GM23248 (cell line): Measurements from ENCODE around the gene RERE. TPM values are rescaled to one million over a fixed set of nuclear protein-coding genes. Genes with fewer than 3 reads are reported as not detected.

ENCODE experiments used
- DNase-seq: peaks from one replicate; pipeline ENCODE4 v3.0.0-alpha.2; 2015
- H2AFZ ChIP-seq: fragments of 200-600 bp; sonication (generic); 2 replicates; pipeline ENCODE4 v1.6.1; 2016; ENCODE audit warnings: antibody characterized with exemption
- H3F3A ChIP-seq: fragments of 200-600 bp; sonication (generic); 2 replicates; pipeline ENCODE4 v1.6.1; 2016; ENCODE audit warnings: mild to moderate bottlenecking, antibody characterized with exemption, mixed run types; ENCODE audit not compliant: insufficient read depth
- H3K27ac ChIP-seq: fragments of 200-600 bp; sonication (generic); 2 replicates; pipeline ENCODE4 v1.5.1; 2016; ENCODE audit warnings: mild to moderate bottlenecking
- H3K27me3 ChIP-seq: fragments of 200-600 bp; sonication (generic); replicated peaks from 2 replicates; pipeline ENCODE4 v1.6.1; 2016; ENCODE audit warnings: mild to moderate bottlenecking; ENCODE audit not compliant: insufficient read depth
- H3K36me3 ChIP-seq: fragments of 200-600 bp; sonication (generic); 2 replicates; pipeline ENCODE4 v1.6.1; 2016; ENCODE audit warnings: low read depth, mild to moderate bottlenecking
- H3K4me1 ChIP-seq: fragments of 200-600 bp; sonication (generic); 2 replicates; pipeline ENCODE4 v1.6.1; 2016; ENCODE audit warnings: mild to moderate bottlenecking; ENCODE audit not compliant: insufficient read depth
- H3K4me2 ChIP-seq: fragments of 200-600 bp; sonication (generic); one replicate; pipeline ENCODE4 v1.6.1; 2016; ENCODE audit warnings: mild to moderate bottlenecking; ENCODE audit not compliant: unreplicated experiment
- H3K4me3 ChIP-seq: fragments of 200-600 bp; sonication (generic); 2 replicates; pipeline ENCODE4 v1.5.1; 2016; ENCODE audit warnings: mild to moderate bottlenecking
- H3K79me2 ChIP-seq: fragments of 200-600 bp; sonication (generic); 2 replicates; pipeline ENCODE4 v1.6.1; 2016; ENCODE audit warnings: mild to moderate bottlenecking; ENCODE audit not compliant: insufficient read depth
- H3K9ac ChIP-seq: fragments of 200-600 bp; sonication (generic); 2 replicates; pipeline ENCODE4 v1.6.1; 2016; ENCODE audit warnings: mild to moderate bottlenecking
- H3K9me2 ChIP-seq: fragments of 200-600 bp; sonication (generic); 2 replicates; pipeline ENCODE4 v1.6.1; 2016; ENCODE audit warnings: mixed run types, mild to moderate bottlenecking, moderate library complexity; ENCODE audit not compliant: insufficient read depth
- H3K9me3 ChIP-seq: fragments of 200-600 bp; sonication (generic); one replicate; pipeline ENCODE4 v1.6.1; 2017; ENCODE audit warnings: low read depth
- H4K20me1 ChIP-seq: fragments of 200-600 bp; sonication (generic); 2 replicates; pipeline ENCODE4 v1.6.0; 2016; ENCODE audit not compliant: insufficient read depth
- EZH2 ChIP-seq: fragments of 200-600 bp; sonication (generic); IDR thresholded peaks from 2 replicates; pipeline ENCODE4 v1.6.1; 2018; ENCODE audit warnings: antibody characterized with exemption, mild to moderate bottlenecking; ENCODE audit not compliant: insufficient read depth, poor library complexity, severe bottlenecking
- EZH2phosphoT487 ChIP-seq: fragments of 200-600 bp; sonication (generic); IDR thresholded peaks from 2 replicates; pipeline ENCODE4 v1.6.1; 2018; ENCODE audit warnings: antibody characterized with exemption, moderate library complexity, mild to moderate bottlenecking, low read depth; ENCODE audit not compliant: insufficient read depth
- WGBS, 2 experiments: methylation state at CpG; one replicate each; pipeline ENCODE4 v1.1.6; 2015 to 2017; ENCODE audit warnings: low lambda C conversion rate in 2 of 2, low coverage in 1 of 2; ENCODE audit errors: missing lambda C conversion rate in 2 of 2; 5-methylcytosine and 5-hydroxymethylcytosine counted together
- in situ Hi-C: fragments of 300-500 bp; cut with MboI; formaldehyde crosslinking; loops from 2 replicates; pipeline ENCODE4 v1.15.0; 2020
- polyA plus RNA-seq: library from polyadenylated mRNA; unstranded; fragments of >200 nt; fragmentation: Nextera tagmentation; extraction: Ambion mirVana; gene quantifications from 2 replicates; pipeline ENCODE4 v1.2.1, GENCODE V29; 2016
- total RNA-seq: library from RNA; depleted of rRNA; stranded (reverse); fragments of >200 nt; shearing (Covaris generic); gene quantifications from 2 replicates; pipeline ENCODE4 v1.2.3, GENCODE V29; 2014

The RERE gene
- total and polyA plus RNA-seq, 2 experiments from 2014 or later, result 26.0 to 26.2 TPM

DNA sequence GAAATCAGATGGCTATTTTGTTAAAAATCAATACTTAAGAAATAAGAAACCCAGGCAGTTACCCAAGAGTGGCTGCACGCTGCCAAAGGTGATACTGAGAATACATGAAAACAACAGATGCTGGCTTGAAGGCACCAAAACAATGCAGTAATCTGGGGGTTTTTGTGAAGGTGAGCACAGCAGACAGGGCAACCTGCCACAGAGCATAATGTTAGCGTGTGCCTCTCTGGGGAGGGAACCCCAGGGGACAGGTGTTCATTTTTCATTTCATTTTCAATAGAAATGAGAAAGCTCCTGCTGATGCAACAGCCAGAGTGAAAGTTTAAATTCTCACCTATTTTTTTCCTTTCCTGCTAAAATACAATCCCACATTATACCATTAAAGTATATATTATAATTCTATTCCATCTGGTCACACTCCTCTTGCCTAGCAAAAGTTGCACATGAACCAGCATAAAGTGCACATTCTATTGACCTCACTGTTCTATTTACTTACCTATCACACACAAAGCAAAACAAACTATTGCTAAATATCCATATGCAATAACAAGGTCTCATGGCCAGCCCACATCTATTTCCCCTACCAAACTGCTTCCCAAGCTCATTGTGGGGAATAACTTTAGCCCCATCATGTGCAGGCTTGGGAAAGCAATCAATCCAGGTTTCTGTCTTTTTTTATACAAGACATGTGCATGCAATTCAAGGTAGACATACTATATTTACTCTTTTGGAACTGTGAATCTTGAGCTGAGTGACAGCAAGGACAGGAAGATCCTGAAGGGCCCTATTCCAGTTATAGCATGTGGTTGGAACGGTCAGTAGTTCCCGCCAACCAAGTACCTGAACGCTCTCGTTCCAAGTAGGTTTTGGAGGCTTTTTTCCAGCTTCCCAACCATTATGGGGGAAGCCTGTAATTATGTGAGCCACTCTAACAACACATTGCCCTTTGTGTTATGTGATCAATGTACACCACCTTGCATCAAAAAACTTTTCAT is 173.6 kb downstream of the RERE start:
- Histone ChIP-seq H3K27me3 (no peaks in the 10 kb centered on the region), H3K4me3 (no peak overlapping the region), H4K20me1 (no peaks in the 10 kb centered on the region), H2AFZ (no peak overlapping the region), H3K4me1 (peaks cover 18% of the 10 kb centered on the region), H3F3A (no peaks in the 10 kb centered on the region), H3K36me3 (no peaks in the 10 kb centered on the region), H3K4me2 (no peak overlapping the region), H3K79me2 (peaks cover 55% of the 10 kb centered on the region), H3K9ac (no peak overlapping the region), H3K27ac (no peak overlapping the region), H3K9me2 (no peaks in the 10 kb centered on the region), H3K9me3 (no peaks in the 10 kb centered on the region)
- DNase-seq, result no peak
- 90 to 92% methylated on average over 6 of the region's 6 CpGs for WGBS, 2 experiments
- no peak for TF ChIP-seq EZH2phosphoT487
- no peak for TF ChIP-seq EZH2
- in situ Hi-C loops, result no loop called here

- Histone ChIP-seq H3K36me3 (no peaks in the 10 kb centered on the region), H3K9ac (no peak overlapping the region), H3K27ac (no peak overlapping the region), H3K9me3 (no peaks in the 10 kb centered on the region), H3K79me2 (peaks cover 40% of the 10 kb centered on the region), H3K4me2 (no peak overlapping the region), H2AFZ (no peak overlapping the region), H3K27me3 (no peaks in the 10 kb centered on the region), H4K20me1 (no peaks in the 10 kb centered on the region), H3K9me2 (no peaks in the 10 kb centered on the region), H3F3A (no peaks in the 10 kb centered on the region), H3K4me1 (peaks cover 8% of the 10 kb centered on the region), H3K4me3 (no peak overlapping the region)
- in situ Hi-C loops, result no loop called here
- DNase-seq, result no peak
- TF ChIP-seq EZH2phosphoT487 (no peak), EZH2 (no peak)
- 95 to 100% methylated on average over 2 of the region's 2 CpGs for WGBS, 2 experiments
These were observed 175.3 kb downstream of the RERE start for GRCh38 chr1:8642114-8642513.

DNA sequence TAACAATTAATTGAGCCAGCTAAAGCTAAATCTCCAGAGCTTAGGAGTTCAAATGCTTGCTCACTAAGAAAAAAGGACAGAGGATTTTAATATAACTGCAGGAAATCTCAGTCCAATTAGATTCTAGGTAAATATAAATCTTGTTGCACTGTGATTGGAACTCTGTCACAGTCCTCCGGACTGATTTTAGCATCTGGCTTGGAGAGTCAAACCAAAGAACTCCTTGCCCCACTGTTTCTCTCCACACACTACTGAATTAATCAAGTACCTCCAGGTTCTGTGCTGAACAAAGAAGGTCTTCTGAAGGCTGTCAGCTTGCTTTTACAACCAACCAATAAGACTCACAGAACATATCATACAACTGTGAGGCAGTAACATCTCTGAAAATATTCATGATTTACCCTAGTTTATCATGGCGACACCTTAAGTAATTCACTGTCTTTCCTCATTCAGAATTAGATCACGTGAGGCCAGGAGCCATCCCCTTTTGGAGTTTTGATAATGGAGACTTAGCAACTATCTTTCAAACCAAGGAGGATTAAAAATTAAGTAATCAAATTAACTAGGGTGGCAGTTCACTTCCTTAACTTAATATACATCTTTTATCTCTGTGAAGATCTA is 176.0 kb downstream of the RERE start:
- no peak overlapping the region for H3K9ac ChIP-seq
- H3K79me2 ChIP-seq, result peaks cover 33% of the 10 kb centered on the region
- no peaks in the 10 kb centered on the region for H4K20me1 ChIP-seq
- DNase-seq, result no peak
- no peaks in the 10 kb centered on the region for H3K9me3 ChIP-seq
- 84 to 88% methylated on average over 3 of the region's 3 CpGs for WGBS, 2 experiments
- H3K9me2 ChIP-seq, result no peaks in the 10 kb centered on the region
- no peaks in the 10 kb centered on the region for H3K27me3 ChIP-seq
- peaks cover 1% of the 10 kb centered on the region for H3K4me1 ChIP-seq
- H3F3A ChIP-seq, result no peaks in the 10 kb centered on the region
- H3K27ac ChIP-seq, result no peak overlapping the region
- H2AFZ ChIP-seq, result no peak overlapping the region
- H3K36me3 ChIP-seq, result no peaks in the 10 kb centered on the region
- in situ Hi-C loops, result no loop called here
- H3K4me3 ChIP-seq, result no peak overlapping the region
- H3K4me2 ChIP-seq, result no peak overlapping the region
- TF ChIP-seq EZH2phosphoT487, result no peak
- no peak for TF ChIP-seq EZH2

- TF ChIP-seq EZH2phosphoT487 (no peak), EZH2 (no peak)
- no peaks in the 10 kb centered on the region for H4K20me1 ChIP-seq
- no peaks in the 10 kb centered on the region for H3K9me3 ChIP-seq
- no peaks in the 10 kb centered on the region for H3F3A ChIP-seq
- no peaks in the 10 kb centered on the region for H3K9me2 ChIP-seq
- H3K9ac ChIP-seq, result no peak overlapping the region
- no peak overlapping the region for H2AFZ ChIP-seq
- H3K4me3 ChIP-seq, result no peak overlapping the region
- H3K27me3 ChIP-seq, result no peaks in the 10 kb centered on the region
- peaks cover 28% of the 10 kb centered on the region for H3K79me2 ChIP-seq
- no peak for DNase-seq
- no peaks in the 10 kb centered on the region for H3K4me1 ChIP-seq
- no peaks in the 10 kb centered on the region for H3K36me3 ChIP-seq
- 73 to 83% methylated on average over 1 of the region's 1 CpG for WGBS, 2 experiments
- no peak overlapping the region for H3K4me2 ChIP-seq
- in situ Hi-C loops, result no loop called here
- H3K27ac ChIP-seq, result no peak overlapping the region
These were observed 176.5 kb downstream of the RERE start for GRCh38 chr1:8640950-8641349.
